Measurements from ENCODE around the gene SLC4A1AP.

DNA sequence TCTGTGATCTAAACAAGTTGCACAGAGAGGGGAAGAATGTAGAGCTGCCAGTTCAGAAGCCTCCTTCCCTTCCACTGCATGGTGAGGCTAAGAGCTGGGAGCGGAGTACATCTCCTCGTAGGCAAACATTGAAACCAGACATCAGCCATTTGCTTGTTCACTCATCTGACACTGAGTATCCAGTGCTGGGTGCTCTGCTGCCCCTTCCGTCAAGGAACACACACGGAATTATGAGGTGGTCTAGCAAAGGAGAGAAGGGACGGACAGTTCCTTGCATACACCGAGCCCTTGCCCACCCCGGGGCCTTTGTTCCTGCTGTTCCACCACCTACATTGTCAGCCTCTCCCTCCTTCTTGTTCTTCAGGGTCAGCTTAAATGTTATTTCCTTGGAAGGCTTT is 44.6 kb downstream of the SLC4A1AP start:
- TF ChIP-seq, protein P1, sequence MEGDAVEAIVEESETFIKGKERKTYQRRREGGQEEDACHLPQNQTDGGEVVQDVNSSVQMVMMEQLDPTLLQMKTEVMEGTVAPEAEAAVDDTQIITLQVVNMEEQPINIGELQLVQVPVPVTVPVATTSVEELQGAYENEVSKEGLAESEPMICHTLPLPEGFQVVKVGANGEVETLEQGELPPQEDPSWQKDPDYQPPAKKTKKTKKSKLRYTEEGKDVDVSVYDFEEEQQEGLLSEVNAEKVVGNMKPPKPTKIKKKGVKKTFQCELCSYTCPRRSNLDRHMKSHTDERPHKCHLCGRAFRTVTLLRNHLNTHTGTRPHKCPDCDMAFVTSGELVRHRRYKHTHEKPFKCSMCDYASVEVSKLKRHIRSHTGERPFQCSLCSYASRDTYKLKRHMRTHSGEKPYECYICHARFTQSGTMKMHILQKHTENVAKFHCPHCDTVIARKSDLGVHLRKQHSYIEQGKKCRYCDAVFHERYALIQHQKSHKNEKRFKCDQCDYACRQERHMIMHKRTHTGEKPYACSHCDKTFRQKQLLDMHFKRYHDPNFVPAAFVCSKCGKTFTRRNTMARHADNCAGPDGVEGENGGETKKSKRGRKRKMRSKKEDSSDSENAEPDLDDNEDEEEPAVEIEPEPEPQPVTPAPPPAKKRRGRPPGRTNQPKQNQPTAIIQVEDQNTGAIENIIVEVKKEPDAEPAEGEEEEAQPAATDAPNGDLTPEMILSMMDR (conservative IDR thresholded peaks at IDR 0.05; ENCODE audit: low read length), result no peak
- no peak for TF ChIP-seq EZH2phosphoT487 (IDR thresholded peaks at IDR 0.05; ENCODE audit: borderline replicate concordance)
